Panc1 (cell line): ENCODE measurements around the gene SLC2A6. TPM values are rescaled to one million over a fixed set of nuclear protein-coding genes. Genes with fewer than 3 reads are reported as not detected.

Experiments used
- ATAC-seq: fragments of 200-7000 bp; cut with Tn5 transposase; 2 replicates; pipeline ENCODE4 v1.9.1; 2020; ENCODE audit warnings: mild to moderate bottlenecking, moderate library complexity
- BruUV-seq: library from RNA; stranded (reverse); fragments of 400-500 nt; replicated peaks from 2 replicates; lab custom pipeline; 2021; lab: Mats Ljungman, UMichigan
- CTCF ChIA-PET: fragments of 300-600 bp; sonication (Branson Sonifier 250); formaldehyde crosslinking; loops from one replicate; lab custom pipeline; 2022; ENCODE audit warnings: antibody characterized with exemption; lab: Charles Lee
- POLR2A ChIA-PET: fragments of 300-600 bp; sonication (Branson Sonifier 250); formaldehyde crosslinking; loops from one replicate; lab custom pipeline; 2022; ENCODE audit warnings: antibody characterized with exemption; lab: Charles Lee
- DNase-seq: peaks from one replicate; pipeline ENCODE4 v3.0.0-alpha.2; 2010; ENCODE audit warnings: low read depth, low spot score
- H3K27ac ChIP-seq: 2 replicates; pipeline ENCODE4 v1.5.1; 2011; ENCODE audit warnings: mild to moderate bottlenecking, low read length, inconsistent platforms
- H3K27me3 ChIP-seq: fragments of 200-500 bp; sonication (Bioruptor generic); 2 replicates; pipeline ENCODE4 v1.6.0; 2014; ENCODE audit warnings: low read length, inconsistent platforms; ENCODE audit not compliant: control insufficient read depth, insufficient read depth
- H3K36me3 ChIP-seq: fragments of 200-500 bp; sonication (Bioruptor generic); 2 replicates; pipeline ENCODE4 v1.5.1; 2014; ENCODE audit warnings: inconsistent platforms, mild to moderate bottlenecking, low read length, moderate library complexity; ENCODE audit not compliant: control insufficient read depth, insufficient read depth
- H3K4me1 ChIP-seq: 2 replicates; pipeline ENCODE4 v1.5.1; 2011; ENCODE audit warnings: inconsistent platforms, mild to moderate bottlenecking, low read length, moderate library complexity; ENCODE audit not compliant: control insufficient read depth, insufficient read depth
- H3K4me3 ChIP-seq, 2 experiments: 2 replicates each; pipeline ENCODE4 v1.5.1; 2011 to 2012; ENCODE audit warnings: low read depth in 2 of 2, low read length in 2 of 2, mild to moderate bottlenecking in 2 of 2, inconsistent platforms in 1 of 2, moderate library complexity in 1 of 2
- H3K9me3 ChIP-seq: fragments of 200-500 bp; sonication (Bioruptor generic); 2 replicates; pipeline ENCODE4 v1.5.1; 2014; ENCODE audit warnings: low read depth, mild to moderate bottlenecking, inconsistent platforms, low read length, moderate library complexity; ENCODE audit not compliant: control insufficient read depth, insufficient read depth
- POLR2AphosphoS5 ChIP-seq: IDR thresholded peaks from 2 replicates; pipeline ENCODE4 v1.6.1; 2012; ENCODE audit warnings: mild to moderate bottlenecking, low read depth, low read length, moderate library complexity
- SIN3A ChIP-seq: IDR thresholded peaks from 2 replicates; pipeline ENCODE4 v1.6.1; 2012; ENCODE audit warnings: low read depth, mild to moderate bottlenecking, low read length, moderate library complexity, borderline replicate concordance; ENCODE audit not compliant: insufficient read depth
- TCF7L2 ChIP-seq: IDR thresholded peaks from 2 replicates; pipeline ENCODE4 v1.6.1; 2011; ENCODE audit warnings: mild to moderate bottlenecking, low read depth, low read length, inconsistent platforms
- in situ Hi-C: cut with HindIII; loops from 2 replicates; pipeline ENCODE4 v1.10.0; 2016; ENCODE audit warnings: low sequenced_read_pairs, low pct_unique_long_range_greater_than_20kb
- intact Hi-C: fragments of 100-400 bp; cut with micrococcal nuclease; formaldehyde crosslinking; loops from one replicate; pipeline ENCODE4 v1.10.0; 2022; ENCODE audit not compliant: unreplicated experiment
- total RNA-seq: library from RNA; stranded (reverse); gene quantifications from one replicate; pipeline ENCODE4 v1.2.1, GENCODE V29; 2021; ENCODE audit not compliant: unreplicated experiment
- TF ChIP-seq, protein P1 (sequence below): fragments of 450-650 bp; IDR thresholded peaks from 2 replicates; pipeline ENCODE4 v1.5.1; 2017; ENCODE audit warnings: mild to moderate bottlenecking
- TF ChIP-seq, protein P2 (sequence below), 2 experiments: IDR thresholded peaks; 2 replicates each; pipeline ENCODE4 v1.6.1; 2011 to 2012; ENCODE audit warnings: low read depth in 2 of 2, control low read depth in 1 of 2, low read length in 1 of 2, mild to moderate bottlenecking in 1 of 2, moderate library complexity in 1 of 2; ENCODE audit not compliant: insufficient read depth in 1 of 2

Gene SLC2A6
- total RNA-seq, 1 experiment from 2014 or later: 48.2 TPM

DNA sequence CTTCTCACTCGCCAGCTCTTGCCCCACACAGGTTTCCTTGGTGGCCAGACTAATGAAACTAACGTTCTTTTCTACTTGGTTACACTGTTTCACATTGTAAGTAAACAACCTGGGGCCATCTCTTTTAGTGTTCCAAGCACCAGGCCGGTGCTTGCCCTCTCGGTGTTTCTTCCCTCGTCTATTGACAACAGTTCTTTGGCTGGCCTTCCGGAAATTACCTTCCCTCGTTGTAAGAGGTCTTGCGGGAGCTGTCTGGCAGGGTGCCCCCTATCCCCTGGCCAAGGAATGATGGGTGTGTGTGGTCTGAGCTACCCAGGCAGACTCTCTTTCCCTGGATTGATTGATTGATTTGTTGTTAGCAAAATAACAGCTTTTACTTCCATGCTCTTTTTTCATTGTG is 46.8 kb upstream of the SLC2A6 start:
- ChIA-PET POLR2A (no interaction called here), CTCF (no interaction called here)
- H3K9me3 ChIP-seq: no peaks in the 10 kb centered on the region
- no peaks in the 10 kb centered on the region for H3K27me3 ChIP-seq
- BruUV-seq: no TSS peak
- H3K4me1 ChIP-seq: no peaks in the 10 kb centered on the region
- in situ Hi-C loops: no loop called here
- no peaks in the 10 kb centered on the region for H3K36me3 ChIP-seq
- H3K4me3 ChIP-seq: no peak overlapping the region
- no peak for DNase-seq
- H3K27ac ChIP-seq: no peak overlapping the region
- intact Hi-C loops: no loop called here
- TF ChIP-seq SIN3A (no peak), TCF7L2 (no peak), POLR2AphosphoS5 (no peak)
- TF ChIP-seq, protein P1, sequence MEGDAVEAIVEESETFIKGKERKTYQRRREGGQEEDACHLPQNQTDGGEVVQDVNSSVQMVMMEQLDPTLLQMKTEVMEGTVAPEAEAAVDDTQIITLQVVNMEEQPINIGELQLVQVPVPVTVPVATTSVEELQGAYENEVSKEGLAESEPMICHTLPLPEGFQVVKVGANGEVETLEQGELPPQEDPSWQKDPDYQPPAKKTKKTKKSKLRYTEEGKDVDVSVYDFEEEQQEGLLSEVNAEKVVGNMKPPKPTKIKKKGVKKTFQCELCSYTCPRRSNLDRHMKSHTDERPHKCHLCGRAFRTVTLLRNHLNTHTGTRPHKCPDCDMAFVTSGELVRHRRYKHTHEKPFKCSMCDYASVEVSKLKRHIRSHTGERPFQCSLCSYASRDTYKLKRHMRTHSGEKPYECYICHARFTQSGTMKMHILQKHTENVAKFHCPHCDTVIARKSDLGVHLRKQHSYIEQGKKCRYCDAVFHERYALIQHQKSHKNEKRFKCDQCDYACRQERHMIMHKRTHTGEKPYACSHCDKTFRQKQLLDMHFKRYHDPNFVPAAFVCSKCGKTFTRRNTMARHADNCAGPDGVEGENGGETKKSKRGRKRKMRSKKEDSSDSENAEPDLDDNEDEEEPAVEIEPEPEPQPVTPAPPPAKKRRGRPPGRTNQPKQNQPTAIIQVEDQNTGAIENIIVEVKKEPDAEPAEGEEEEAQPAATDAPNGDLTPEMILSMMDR: no peak
- TF ChIP-seq, protein P2, sequence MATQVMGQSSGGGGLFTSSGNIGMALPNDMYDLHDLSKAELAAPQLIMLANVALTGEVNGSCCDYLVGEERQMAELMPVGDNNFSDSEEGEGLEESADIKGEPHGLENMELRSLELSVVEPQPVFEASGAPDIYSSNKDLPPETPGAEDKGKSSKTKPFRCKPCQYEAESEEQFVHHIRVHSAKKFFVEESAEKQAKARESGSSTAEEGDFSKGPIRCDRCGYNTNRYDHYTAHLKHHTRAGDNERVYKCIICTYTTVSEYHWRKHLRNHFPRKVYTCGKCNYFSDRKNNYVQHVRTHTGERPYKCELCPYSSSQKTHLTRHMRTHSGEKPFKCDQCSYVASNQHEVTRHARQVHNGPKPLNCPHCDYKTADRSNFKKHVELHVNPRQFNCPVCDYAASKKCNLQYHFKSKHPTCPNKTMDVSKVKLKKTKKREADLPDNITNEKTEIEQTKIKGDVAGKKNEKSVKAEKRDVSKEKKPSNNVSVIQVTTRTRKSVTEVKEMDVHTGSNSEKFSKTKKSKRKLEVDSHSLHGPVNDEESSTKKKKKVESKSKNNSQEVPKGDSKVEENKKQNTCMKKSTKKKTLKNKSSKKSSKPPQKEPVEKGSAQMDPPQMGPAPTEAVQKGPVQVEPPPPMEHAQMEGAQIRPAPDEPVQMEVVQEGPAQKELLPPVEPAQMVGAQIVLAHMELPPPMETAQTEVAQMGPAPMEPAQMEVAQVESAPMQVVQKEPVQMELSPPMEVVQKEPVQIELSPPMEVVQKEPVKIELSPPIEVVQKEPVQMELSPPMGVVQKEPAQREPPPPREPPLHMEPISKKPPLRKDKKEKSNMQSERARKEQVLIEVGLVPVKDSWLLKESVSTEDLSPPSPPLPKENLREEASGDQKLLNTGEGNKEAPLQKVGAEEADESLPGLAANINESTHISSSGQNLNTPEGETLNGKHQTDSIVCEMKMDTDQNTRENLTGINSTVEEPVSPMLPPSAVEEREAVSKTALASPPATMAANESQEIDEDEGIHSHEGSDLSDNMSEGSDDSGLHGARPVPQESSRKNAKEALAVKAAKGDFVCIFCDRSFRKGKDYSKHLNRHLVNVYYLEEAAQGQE (IDR thresholded peaks at IDR 0.05; ENCODE audit: insufficient read depth in 1 of 2, low read depth in 2 of 2, low read length in 1 of 2): no peak
- ATAC-seq: no peak

DNA sequence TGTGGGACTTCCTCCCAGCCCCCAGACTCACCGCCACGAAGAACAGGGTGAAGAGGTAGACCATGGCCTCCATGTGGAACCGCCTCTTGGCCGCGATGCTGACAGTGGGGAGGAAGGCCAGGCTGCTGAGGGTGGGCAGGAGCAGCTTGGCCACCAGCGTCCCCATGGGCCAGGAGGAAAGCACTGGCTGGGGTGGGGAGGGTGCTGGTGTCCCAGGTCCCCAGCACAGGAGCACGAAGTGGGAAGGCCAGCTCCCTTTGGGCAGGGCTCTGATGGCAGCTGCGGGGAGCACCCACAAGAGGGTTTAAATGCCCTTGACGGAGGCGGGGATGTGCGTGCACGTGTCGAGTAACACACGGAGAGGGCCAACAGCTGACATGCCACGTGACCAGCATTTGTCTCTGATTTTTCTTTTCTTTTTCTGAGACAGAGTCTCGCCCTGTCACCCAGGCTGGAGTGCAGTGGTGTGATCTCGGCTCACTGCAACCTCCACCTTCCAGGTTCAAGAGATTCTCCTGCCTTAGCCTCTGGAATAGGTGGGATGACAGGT is 45.9 kb upstream of the SLC2A6 start, which contains the start of gene MYMK:
Gene MYMK, minus strand, starts transcription at position 281 of the 550 bp plus-strand sequence. Its CDS starts 115 bp downstream, at position 166.
- Histone ChIP-seq H3K9me3 (no peaks in the 10 kb centered on the region), H3K4me3 (no peak within 1 kb of the TSS), H3K4me1 (no peaks in the 10 kb centered on the region), H3K36me3 (no peaks in the 10 kb centered on the region), H3K27me3 (no peaks in the 10 kb centered on the region), H3K27ac (no peak within 1 kb of the TSS)
- CTCF ChIA-PET: interaction anchor here (0.6 kb wide), 1 partner anchor 144 kb away, joined by 8 read pairs; no protein-coding TSS in a partner anchor
- BruUV-seq: no TSS peak
- no peak for DNase-seq
- TF ChIP-seq, protein P2 (IDR thresholded peaks at IDR 0.05; ENCODE audit: insufficient read depth in 1 of 2, low read depth in 2 of 2, low read length in 1 of 2): no peak
- TF ChIP-seq SIN3A (no peak), POLR2AphosphoS5 (no peak), TCF7L2 (no peak)
- TF ChIP-seq, protein P1: no peak
- in situ Hi-C loops (no loop called here), intact Hi-C loops (no loop called here)
- POLR2A ChIA-PET: no interaction called here
- no peak for ATAC-seq
